Measurements from ENCODE around the gene CRYZL1. TPM values are rescaled to one million over a fixed set of nuclear protein-coding genes. Genes with fewer than 3 reads are reported as not detected.
"Not testable (repeated sequence)": the region's sequence is repeated elsewhere in the genome, so short reads cannot be mapped to it uniquely, and the experiment has no call there.

The CRYZL1 gene
- total and polyA plus RNA-seq, 8 donors: 8.5 to 23.0 (median 13.9) TPM

GRCh38 chr21:33622253-33622652 lies 19.3 kb downstream of the CRYZL1 start:
- Histone ChIP-seq H3K4me3 (no peak overlapping the region), H3K36me3 (peaks cover 0 to 8% (median 0%) of the 10 kb centered on the region in 3 donors), H3K4me1 (no peaks in the 10 kb centered on the region), H3K27ac (no peak overlapping the region), H3K27me3 (no peaks in the 10 kb centered on the region), H3K9me3 (no peaks in the 10 kb centered on the region)
- intact Hi-C loops (cut with DNase I): no loop called here
- DNase-seq (no peak), FAIRE-seq (no peak), ATAC-seq (no peak)
- no peak for TF ChIP-seq CTCF (IDR thresholded peaks at IDR 0.05)

- FAIRE-seq (no peak), ATAC-seq (no peak), DNase-seq (no peak)
- TF ChIP-seq CTCF (IDR thresholded peaks at IDR 0.05): no peak
- WGBS, 2 donors: 88 to 91% methylated on average over 4 of the region's 4 CpGs
- no peak overlapping the region for H3K4me3 ChIP-seq
- H3K36me3 ChIP-seq: peaks cover 0 to 8% (median 0%) of the 10 kb centered on the region in 3 donors
- intact Hi-C loops (cut with DNase I): no loop called here
- no peaks in the 10 kb centered on the region for H3K9me3 ChIP-seq
- no peak overlapping the region for H3K27ac ChIP-seq
- H3K27me3 ChIP-seq: no peaks in the 10 kb centered on the region
- H3K4me1 ChIP-seq: no peaks in the 10 kb centered on the region
These were observed 21.8 kb downstream of the CRYZL1 start for GRCh38 chr21:33619726-33620125.

- Histone ChIP-seq H3K4me3 (no peak overlapping the region), H3K9me3 (no peaks in the 10 kb centered on the region), H3K27me3 (no peaks in the 10 kb centered on the region), H3K4me1 (no peaks in the 10 kb centered on the region), H3K36me3 (peaks cover 0 to 8% (median 0%) of the 10 kb centered on the region in 3 donors), H3K27ac (no peak overlapping the region)
- no peak for TF ChIP-seq CTCF (IDR thresholded peaks at IDR 0.05)
- intact Hi-C loops (cut with DNase I): no loop called here
- WGBS, 2 donors: 93 to 97% methylated on average over 2 of the region's 2 CpGs
- no peak for FAIRE-seq
- ATAC-seq: no peak
- DNase-seq: no peak
These were observed 23.1 kb downstream of the CRYZL1 start for GRCh38 chr21:33618407-33618806.

- H3K9me3 ChIP-seq; DNase-seq; H3K27me3 ChIP-seq; H3K4me3 ChIP-seq; H3K36me3 ChIP-seq; ATAC-seq; H3K27ac ChIP-seq; H3K4me1 ChIP-seq; intact Hi-C loops (cut with DNase I); FAIRE-seq: not testable (repeated sequence)
- 78 to 87% methylated on average over 11 of the region's 11 CpGs for WGBS, 2 donors
These were observed 24.0 kb downstream of the CRYZL1 start for GRCh38 chr21:33617565-33617964.

- no peak overlapping the region for H3K4me3 ChIP-seq
- no peak for TF ChIP-seq CTCF (IDR thresholded peaks at IDR 0.05)
- no peak overlapping the region for H3K27ac ChIP-seq
- WGBS, 2 donors: 93 to 94% methylated on average over 7 of the region's 7 CpGs
- DNase-seq: no peak
- H3K9me3 ChIP-seq: no peaks in the 10 kb centered on the region
- no peaks in the 10 kb centered on the region for H3K4me1 ChIP-seq
- no peak for FAIRE-seq
- intact Hi-C loops (cut with DNase I): no loop called here
- no peaks in the 10 kb centered on the region for H3K27me3 ChIP-seq
- no peak for ATAC-seq
- H3K36me3 ChIP-seq: peaks cover 0 to 10% (median 8%) of the 10 kb centered on the region in 3 donors
These were observed 30.4 kb downstream of the CRYZL1 start for GRCh38 chr21:33611006-33611744.
